HCT116 (cell line): ENCODE measurements around the gene ZGPAT.

Experiments used
- ELF1 ChIP-seq: IDR thresholded peaks from 2 replicates; pipeline ENCODE4 v1.6.1; 2012; ENCODE audit warnings: low read depth, borderline replicate concordance
- POLR2A ChIP-seq: IDR thresholded peaks from 2 replicates; pipeline ENCODE4 v1.7.0; 2011; ENCODE audit warnings: borderline replicate concordance; ENCODE audit not compliant: insufficient read depth, insufficient read length; ENCODE audit errors: extremely low read depth
- POLR2AphosphoS5 ChIP-seq: IDR thresholded peaks from 2 replicates; pipeline ENCODE4 v1.6.1; 2011; ENCODE audit warnings: mild to moderate bottlenecking, low read depth, low read length, moderate library complexity
- SP1 ChIP-seq: IDR thresholded peaks from 2 replicates; pipeline ENCODE4 v1.6.1; 2012; ENCODE audit warnings: low read depth
- TF ChIP-seq, protein P1 (sequence below), 3 experiments: fragments of 200-600 bp in 1 of 3; sonication (generic) in 1 of 3; IDR thresholded peaks in 2 of 3; conservative IDR thresholded peaks in 1 of 3; 2 replicates each; pipeline ENCODE4 v1.5.1; 2012 to 2017; ENCODE audit warnings: low read depth in 2 of 3, low read length in 2 of 3, antibody characterized with exemption in 1 of 3, borderline replicate concordance in 1 of 3, control low read depth in 1 of 3, mild to moderate bottlenecking in 1 of 3, mixed read lengths in 1 of 3, mixed run types in 1 of 3, moderate library complexity in 1 of 3; ENCODE audit not compliant: insufficient read depth in 1 of 3

DNA sequence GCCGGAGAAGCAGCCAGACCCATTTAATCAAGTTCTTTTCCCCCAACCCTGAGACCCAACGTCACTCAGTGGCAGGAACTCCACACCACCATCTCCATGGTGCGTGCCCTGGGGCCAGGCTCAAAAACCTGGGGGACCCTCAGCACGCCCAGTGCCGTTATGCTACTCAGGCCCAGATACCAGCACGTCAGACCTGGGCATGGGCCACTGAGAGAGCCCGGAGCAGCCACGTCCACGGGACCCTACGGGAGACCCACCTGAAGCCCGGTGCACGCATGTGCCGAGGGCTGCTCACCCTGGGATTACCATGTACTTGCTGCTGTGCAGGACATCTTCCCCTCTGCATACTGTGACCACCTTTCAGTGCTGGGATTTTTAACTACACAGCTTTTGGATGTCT is 45.5 kb downstream of the ZGPAT start:
- TF ChIP-seq POLR2A: no peak
- TF ChIP-seq ELF1: no peak
- no peak for TF ChIP-seq POLR2AphosphoS5
- no peak for TF ChIP-seq SP1
- TF ChIP-seq, protein P1, sequence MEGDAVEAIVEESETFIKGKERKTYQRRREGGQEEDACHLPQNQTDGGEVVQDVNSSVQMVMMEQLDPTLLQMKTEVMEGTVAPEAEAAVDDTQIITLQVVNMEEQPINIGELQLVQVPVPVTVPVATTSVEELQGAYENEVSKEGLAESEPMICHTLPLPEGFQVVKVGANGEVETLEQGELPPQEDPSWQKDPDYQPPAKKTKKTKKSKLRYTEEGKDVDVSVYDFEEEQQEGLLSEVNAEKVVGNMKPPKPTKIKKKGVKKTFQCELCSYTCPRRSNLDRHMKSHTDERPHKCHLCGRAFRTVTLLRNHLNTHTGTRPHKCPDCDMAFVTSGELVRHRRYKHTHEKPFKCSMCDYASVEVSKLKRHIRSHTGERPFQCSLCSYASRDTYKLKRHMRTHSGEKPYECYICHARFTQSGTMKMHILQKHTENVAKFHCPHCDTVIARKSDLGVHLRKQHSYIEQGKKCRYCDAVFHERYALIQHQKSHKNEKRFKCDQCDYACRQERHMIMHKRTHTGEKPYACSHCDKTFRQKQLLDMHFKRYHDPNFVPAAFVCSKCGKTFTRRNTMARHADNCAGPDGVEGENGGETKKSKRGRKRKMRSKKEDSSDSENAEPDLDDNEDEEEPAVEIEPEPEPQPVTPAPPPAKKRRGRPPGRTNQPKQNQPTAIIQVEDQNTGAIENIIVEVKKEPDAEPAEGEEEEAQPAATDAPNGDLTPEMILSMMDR (IDR thresholded peaks at IDR 0.05 in 2 of 3, conservative IDR thresholded peaks at IDR 0.05 in 1 of 3; ENCODE audit: borderline replicate concordance in 1 of 3, insufficient read depth in 1 of 3, low read depth in 2 of 3, low read length in 2 of 3): no peak
